Right lobe of liver (tissue), 6 donors: ENCODE measurements around the gene SIK3. TPM values are rescaled to one million over a fixed set of nuclear protein-coding genes. Genes with fewer than 3 reads are reported as not detected.

Experiments used
- ATAC-seq, 4 donors: fragments of 200-7000 bp; cut with Tn5 transposase; one replicate each; pipeline ENCODE4 v1.9.1; 2020; ENCODE audit warnings: mild to moderate bottlenecking in 4 of 4, moderate library complexity in 4 of 4
- DNase-seq, 3 donors: peaks; one replicate each; pipeline ENCODE4 v3.0.0-alpha.2; 2020
- H3K27ac ChIP-seq, 3 donors: fragments of 200-600 bp; one replicate each; pipeline ENCODE4 v1.8.0; 2022
- H3K27me3 ChIP-seq, 2 donors: fragments of 200-600 bp; one replicate each; pipeline ENCODE4 v1.8.0; 2022
- H3K36me3 ChIP-seq, 4 donors: fragments of 200-600 bp; sonication (generic) in 1 of 4; one replicate each; pipeline versions ENCODE4 v1.5.1 to v1.8.0; 2017 to 2022; ENCODE audit warnings: control low read depth in 1 of 4
- H3K4me1 ChIP-seq, 4 donors: fragments of 200-600 bp; sonication (generic) in 1 of 4; one replicate each; pipeline versions ENCODE4 v1.5.1 to v1.8.0; 2017 to 2022; ENCODE audit warnings: control low read depth in 1 of 4
- H3K4me3 ChIP-seq, 3 donors: fragments of 200-600 bp; one replicate each; pipeline ENCODE4 v1.8.0; 2022
- H3K9me3 ChIP-seq, 4 donors: fragments of 200-600 bp; sonication (generic) in 1 of 4; one replicate each; pipeline versions ENCODE4 v1.5.1 to v1.8.0; 2017 to 2022; ENCODE audit warnings: control low read depth in 1 of 4
- POLR2A ChIP-seq: fragments of 450-650 bp; IDR thresholded peaks from one replicate; pipeline ENCODE4 v1.6.1; 2017; ENCODE audit warnings: antibody characterized with exemption, mild to moderate bottlenecking
- WGBS: methylation state at CpG from one replicate; pipeline ENCODE4 v1.1.6; 2018; ENCODE audit warnings: low coverage, low lambda C conversion rate; ENCODE audit not compliant: insufficient coverage; ENCODE audit errors: missing lambda C conversion rate; 5-methylcytosine and 5-hydroxymethylcytosine counted together
- intact Hi-C, 2 donors: fragments of 100-400 bp; cut with DNase I; formaldehyde crosslinking; loops; one replicate each; pipeline versions ENCODE4 v1.11.2 to v1.14.1; 2022
- total RNA-seq, 6 experiments: library from RNA; depleted of rRNA in 2 of 6; stranded (reverse); fragments of >200 nt in 2 of 6; fragmentation: NEBNext Ultra II Directional in 3 of 6; extraction: Animal tissue kit (Norgen Biotek cat#: 25700) in 3 of 6; gene quantifications; one replicate each; pipeline versions ENCODE4 v1.1.0 to v1.2.4, GENCODE V29; 2016 to 2023
- TF ChIP-seq, protein P1 (sequence below), 4 donors: fragments of 200-600 bp in 3 of 4; fragments of 450-650 bp in 1 of 4; IDR thresholded peaks; one replicate each; pipeline versions ENCODE4 v1.5.1 to v1.8.0; 2016 to 2022; ENCODE audit warnings: antibody characterized with exemption in 4 of 4, mild to moderate bottlenecking in 2 of 4
- donor health status: DM: no; HTN: yes; CAD: no.
- donor health status: DM: no; HTN: no; CAD: no.
- donor health status: DM: no; HTN: no; CAD: no.
- donor health status: DM: no; HTN: yes; CAD: no.
- donor health status: DM: no; HTN: yes; CAD: no.

SIK3 gene
- total RNA-seq, 6 experiments from 2014 or later, result 22.0 to 35.4 (median 26.8) TPM

DNA sequence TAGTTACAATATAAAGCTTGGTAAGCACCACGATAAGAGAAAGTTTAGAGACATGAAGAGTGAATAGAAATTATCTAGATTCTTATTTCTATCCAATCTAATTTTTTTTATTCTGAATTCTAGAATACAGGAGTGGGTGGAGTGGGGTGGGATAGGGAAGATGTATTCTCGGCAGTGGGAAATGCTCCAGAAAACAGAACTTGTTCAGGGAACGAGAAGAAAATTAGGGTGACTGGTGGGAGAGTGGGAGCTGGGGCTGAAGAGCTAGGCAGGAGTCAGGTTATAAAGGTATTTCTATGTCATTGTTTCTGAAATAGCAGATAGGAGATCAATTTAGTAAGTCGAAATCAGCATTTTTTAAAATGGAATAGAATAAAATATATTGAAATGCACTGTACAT, 207.6 kb downstream of the SIK3 start:
- intact Hi-C loops, result no loop called here
- Histone ChIP-seq H3K27me3 (no peaks in the 10 kb centered on the region), H3K36me3 (peaks cover 0 to 19% (median 2%) of the 10 kb centered on the region in 4 donors), H3K4me1 (peaks cover 0 to 9% (median 3%) of the 10 kb centered on the region in 4 donors), H3K4me3 (no peak overlapping the region), H3K27ac (no peak overlapping the region), H3K9me3 (no peaks in the 10 kb centered on the region)
- no peak for DNase-seq
- no peak for ATAC-seq
- 92% methylated on average over 4 of the region's 4 CpGs for WGBS
- TF ChIP-seq, protein P1, sequence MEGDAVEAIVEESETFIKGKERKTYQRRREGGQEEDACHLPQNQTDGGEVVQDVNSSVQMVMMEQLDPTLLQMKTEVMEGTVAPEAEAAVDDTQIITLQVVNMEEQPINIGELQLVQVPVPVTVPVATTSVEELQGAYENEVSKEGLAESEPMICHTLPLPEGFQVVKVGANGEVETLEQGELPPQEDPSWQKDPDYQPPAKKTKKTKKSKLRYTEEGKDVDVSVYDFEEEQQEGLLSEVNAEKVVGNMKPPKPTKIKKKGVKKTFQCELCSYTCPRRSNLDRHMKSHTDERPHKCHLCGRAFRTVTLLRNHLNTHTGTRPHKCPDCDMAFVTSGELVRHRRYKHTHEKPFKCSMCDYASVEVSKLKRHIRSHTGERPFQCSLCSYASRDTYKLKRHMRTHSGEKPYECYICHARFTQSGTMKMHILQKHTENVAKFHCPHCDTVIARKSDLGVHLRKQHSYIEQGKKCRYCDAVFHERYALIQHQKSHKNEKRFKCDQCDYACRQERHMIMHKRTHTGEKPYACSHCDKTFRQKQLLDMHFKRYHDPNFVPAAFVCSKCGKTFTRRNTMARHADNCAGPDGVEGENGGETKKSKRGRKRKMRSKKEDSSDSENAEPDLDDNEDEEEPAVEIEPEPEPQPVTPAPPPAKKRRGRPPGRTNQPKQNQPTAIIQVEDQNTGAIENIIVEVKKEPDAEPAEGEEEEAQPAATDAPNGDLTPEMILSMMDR (IDR thresholded peaks at IDR 0.05), result no peak
- no peak for TF ChIP-seq POLR2A

DNA sequence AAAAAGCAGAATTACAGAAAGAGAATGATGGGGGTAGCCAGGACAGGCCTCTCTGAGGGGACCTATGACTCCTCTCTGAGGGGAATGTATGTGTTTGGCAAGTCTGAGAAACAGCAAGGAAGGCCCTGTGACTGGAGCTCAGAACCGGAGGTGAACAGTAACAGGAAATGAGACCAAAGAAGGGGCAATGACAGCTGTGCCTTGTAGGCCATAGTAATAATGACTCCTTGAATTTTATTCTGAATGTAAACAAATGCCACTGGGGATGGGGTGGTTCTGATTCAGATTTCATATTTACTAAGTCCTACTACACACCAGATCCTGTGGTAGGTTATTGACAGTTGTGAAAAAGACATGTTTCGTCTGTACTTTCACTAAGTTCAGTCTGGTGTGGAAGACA, 208.0 kb downstream of the SIK3 start:
- TF ChIP-seq, protein P1 (IDR thresholded peaks at IDR 0.05), result no peak
- TF ChIP-seq POLR2A, result no peak
- 60% methylated on average over 2 of the region's 2 CpGs for WGBS
- H3K27me3 ChIP-seq, result no peaks in the 10 kb centered on the region
- intact Hi-C loops, result no loop called here
- peaks cover 0 to 19% (median under 1%) of the 10 kb centered on the region in 4 donors for H3K36me3 ChIP-seq
- ATAC-seq, result peak in 3 of 4 donors; percentile 13 to 37 (median 24)
- H3K9me3 ChIP-seq, result no peaks in the 10 kb centered on the region
- H3K4me3 ChIP-seq, result no peak overlapping the region
- H3K27ac ChIP-seq, result no peak overlapping the region
- no peak for DNase-seq
- peaks cover 0 to 9% (median 3%) of the 10 kb centered on the region in 4 donors for H3K4me1 ChIP-seq

DNA sequence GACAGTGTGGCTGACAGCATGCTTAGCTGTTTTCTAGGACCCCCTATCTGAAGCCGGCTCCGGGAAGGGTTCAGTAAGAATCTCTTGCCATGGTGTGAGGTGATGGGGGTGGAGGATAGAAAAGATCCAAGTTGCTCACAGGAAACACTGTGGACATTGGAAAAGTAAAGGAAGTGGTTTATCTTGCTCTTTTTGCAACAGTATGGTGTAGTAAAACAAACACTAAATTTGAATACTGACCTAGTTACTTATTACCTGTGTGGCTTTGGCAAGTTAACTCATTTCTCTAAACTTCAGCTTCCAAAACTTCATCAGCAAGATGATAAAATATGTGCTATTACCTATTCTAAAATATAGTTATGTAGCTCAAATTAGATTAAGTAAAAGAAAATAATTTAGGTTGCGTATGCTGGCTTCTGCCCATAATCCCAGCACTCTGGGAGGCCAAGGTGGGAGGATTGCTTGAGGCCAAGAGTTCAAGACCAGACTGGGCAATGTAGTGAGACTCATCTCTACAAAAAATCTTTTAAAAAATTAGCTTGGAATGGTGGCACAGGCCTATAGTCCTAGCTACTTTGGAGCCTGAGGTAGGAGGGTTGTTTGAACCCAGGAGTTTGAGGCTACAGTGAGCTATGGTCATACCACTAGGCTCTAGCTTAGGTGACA, 209.2 kb downstream of the SIK3 start:
- ATAC-seq (peak; percentile 87 to 93 (median 91)), DNase-seq (no peak)
- H3K4me3 ChIP-seq, result no peak overlapping the region
- 44% methylated on average over 3 of the region's 3 CpGs for WGBS
- TF ChIP-seq POLR2A, result no peak
- TF ChIP-seq, protein P1 (IDR thresholded peaks at IDR 0.05), result no peak
- intact Hi-C loops, result loop anchor here in 1 of 2 donors (10.0 kb wide), 1 partner anchor 216 kb away; no protein-coding TSS in a partner anchor
- H3K9me3 ChIP-seq, result no peaks in the 10 kb centered on the region
- peak overlapping the region in 1 of 3 donors; percentile 47 for H3K27ac ChIP-seq
- H3K36me3 ChIP-seq, result peaks cover 0 to 16% (median 0%) of the 10 kb centered on the region in 4 donors
- peaks cover 0 to 9% (median 3%) of the 10 kb centered on the region in 4 donors for H3K4me1 ChIP-seq
- H3K27me3 ChIP-seq, result no peaks in the 10 kb centered on the region

DNA sequence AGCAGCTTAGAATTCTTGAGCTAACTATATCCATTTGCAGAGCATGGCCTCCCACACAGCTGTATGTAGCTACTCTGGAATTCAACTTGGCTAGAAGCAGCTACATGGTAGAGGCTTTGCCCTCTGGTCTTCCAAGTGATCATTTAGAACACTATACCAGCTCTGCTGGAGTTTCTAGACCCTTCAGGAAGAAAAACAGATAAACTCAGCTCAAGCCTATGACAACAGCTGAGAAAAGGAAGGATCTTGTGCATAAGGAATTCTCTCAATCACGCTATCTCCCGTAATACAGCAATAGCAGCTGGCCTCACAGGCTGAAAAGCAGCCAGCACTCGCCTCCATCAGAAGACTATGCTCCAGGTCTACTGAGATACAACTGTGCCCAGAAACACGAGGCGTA, 210.2 kb downstream of the SIK3 start:
- no peak overlapping the region for H3K27ac ChIP-seq
- TF ChIP-seq, protein P1 (IDR thresholded peaks at IDR 0.05), result no peak
- TF ChIP-seq POLR2A, result no peak
- H3K27me3 ChIP-seq, result no peaks in the 10 kb centered on the region
- intact Hi-C loops, result loop anchor here in 1 of 2 donors (10.0 kb wide), 1 partner anchor 217 kb away; no protein-coding TSS in a partner anchor
- H3K36me3 ChIP-seq, result peaks cover 0 to 9% (median 0%) of the 10 kb centered on the region in 4 donors
- H3K4me3 ChIP-seq, result no peak overlapping the region
- ATAC-seq (no peak), DNase-seq (no peak)
- peaks cover 0 to 9% (median 3%) of the 10 kb centered on the region in 4 donors for H3K4me1 ChIP-seq
- no peaks in the 10 kb centered on the region for H3K9me3 ChIP-seq
- WGBS, result 88% methylated on average over 5 of the region's 5 CpGs
